ENCODE results near the gene PCCA. TPM values are rescaled to one million over a fixed set of nuclear protein-coding genes. Genes with fewer than 3 reads are reported as not detected.

Gene PCCA
- total and polyA plus RNA-seq, 12 donors = 27.6 to 176 (median 97.7) TPM

DNA sequence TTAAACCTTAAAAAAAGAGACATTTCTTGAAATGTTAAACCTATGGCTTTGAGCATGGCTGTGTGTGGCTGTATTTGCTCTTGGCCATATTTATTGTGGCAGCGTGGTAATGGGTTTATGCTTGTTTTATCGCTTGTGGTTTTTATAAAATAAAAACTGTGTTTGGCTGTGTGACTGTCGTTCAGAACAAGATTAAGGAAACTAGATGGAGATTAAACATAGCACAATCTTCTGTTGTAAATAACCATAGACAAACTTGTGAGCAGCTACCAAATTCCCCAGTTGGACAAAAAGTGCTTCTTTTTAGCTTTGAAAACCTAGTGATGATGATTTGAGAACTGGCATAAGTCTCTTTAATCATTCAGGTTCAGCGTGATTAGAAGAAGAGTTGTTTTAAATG lies 308.7 kb downstream of the PCCA start:
- Histone ChIP-seq H3K27ac (no peak overlapping the region), H3K9me3 (replicated peaks in 1 of 3) (no peaks in the 10 kb centered on the region), H3K4me3 (no peak overlapping the region), H3K36me3 (replicated peaks in 1 of 2) (no peaks in the 10 kb centered on the region), H3K4me1 (replicated peaks in 1 of 2) (peaks cover 9 to 11% of the 10 kb centered on the region in 2 donors), H3K27me3 (no peaks in the 10 kb centered on the region)
- WGBS, 4 donors = 87 to 91% (median 91%) methylated on average over 4 of the region's 4 CpGs
- intact Hi-C loops (cut with DNase I) = no loop called here
- no peak for DNase-seq
- no peak for TF ChIP-seq POLR2A (IDR thresholded peaks at IDR 0.05)
- TF ChIP-seq, protein P1, sequence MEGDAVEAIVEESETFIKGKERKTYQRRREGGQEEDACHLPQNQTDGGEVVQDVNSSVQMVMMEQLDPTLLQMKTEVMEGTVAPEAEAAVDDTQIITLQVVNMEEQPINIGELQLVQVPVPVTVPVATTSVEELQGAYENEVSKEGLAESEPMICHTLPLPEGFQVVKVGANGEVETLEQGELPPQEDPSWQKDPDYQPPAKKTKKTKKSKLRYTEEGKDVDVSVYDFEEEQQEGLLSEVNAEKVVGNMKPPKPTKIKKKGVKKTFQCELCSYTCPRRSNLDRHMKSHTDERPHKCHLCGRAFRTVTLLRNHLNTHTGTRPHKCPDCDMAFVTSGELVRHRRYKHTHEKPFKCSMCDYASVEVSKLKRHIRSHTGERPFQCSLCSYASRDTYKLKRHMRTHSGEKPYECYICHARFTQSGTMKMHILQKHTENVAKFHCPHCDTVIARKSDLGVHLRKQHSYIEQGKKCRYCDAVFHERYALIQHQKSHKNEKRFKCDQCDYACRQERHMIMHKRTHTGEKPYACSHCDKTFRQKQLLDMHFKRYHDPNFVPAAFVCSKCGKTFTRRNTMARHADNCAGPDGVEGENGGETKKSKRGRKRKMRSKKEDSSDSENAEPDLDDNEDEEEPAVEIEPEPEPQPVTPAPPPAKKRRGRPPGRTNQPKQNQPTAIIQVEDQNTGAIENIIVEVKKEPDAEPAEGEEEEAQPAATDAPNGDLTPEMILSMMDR (IDR thresholded peaks at IDR 0.05) = no peak

DNA sequence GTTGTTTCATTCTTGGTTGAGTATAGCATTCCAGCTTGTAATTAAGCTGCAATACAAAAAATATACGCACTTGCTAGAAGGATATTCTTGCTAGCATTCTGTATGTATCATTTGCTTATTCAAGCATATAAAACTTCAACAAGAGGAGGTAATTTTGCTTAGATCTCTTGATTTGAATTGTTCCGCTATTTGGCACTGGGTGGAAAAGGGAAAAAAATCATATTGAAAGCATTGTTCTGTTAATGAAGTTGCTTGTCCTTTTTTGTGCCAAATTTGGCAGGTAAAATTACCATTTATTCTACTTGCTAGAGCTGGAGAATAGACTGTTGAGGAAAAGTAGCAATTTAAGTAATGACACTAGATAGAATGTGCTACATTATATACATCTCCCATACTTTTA lies 309.5 kb downstream of the PCCA start:
- Histone ChIP-seq H3K9me3 (replicated peaks in 1 of 3) (no peaks in the 10 kb centered on the region), H3K27me3 (no peaks in the 10 kb centered on the region), H3K4me1 (replicated peaks in 1 of 2) (peaks cover 3 to 4% of the 10 kb centered on the region in 2 donors), H3K36me3 (replicated peaks in 1 of 2) (no peaks in the 10 kb centered on the region), H3K4me3 (no peak overlapping the region), H3K27ac (no peak overlapping the region)
- 95 to 98% (median 98%) methylated on average over 2 of the region's 2 CpGs for WGBS, 4 donors
- DNase-seq = no peak
- intact Hi-C loops (cut with DNase I) = no loop called here
- TF ChIP-seq, protein P1 (IDR thresholded peaks at IDR 0.05) = no peak
- TF ChIP-seq POLR2A (IDR thresholded peaks at IDR 0.05) = no peak

DNA sequence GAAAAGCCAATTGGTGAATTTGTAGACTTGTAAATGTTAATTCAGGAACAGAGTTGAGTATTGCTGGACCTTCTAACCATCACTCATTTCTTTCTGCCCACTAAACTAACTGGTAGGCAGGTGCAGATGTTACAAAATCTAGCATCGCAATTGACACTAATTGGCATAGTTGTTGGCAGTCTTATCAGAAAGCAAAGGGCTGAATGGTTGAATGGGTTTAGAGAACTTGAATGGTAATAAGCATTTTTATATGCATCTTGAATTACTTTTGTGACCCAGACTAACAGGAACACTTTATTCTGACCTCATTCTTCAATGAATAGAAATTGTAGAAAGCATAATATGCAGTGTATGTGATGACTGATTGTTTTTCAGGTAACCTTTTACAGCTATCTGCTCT lies 310.6 kb downstream of the PCCA start:
- no peak for DNase-seq
- Histone ChIP-seq H3K4me3 (no peak overlapping the region), H3K4me1 (replicated peaks in 1 of 2) (no peaks in the 10 kb centered on the region), H3K27me3 (no peaks in the 10 kb centered on the region), H3K27ac (no peak overlapping the region), H3K9me3 (replicated peaks in 1 of 3) (no peaks in the 10 kb centered on the region), H3K36me3 (replicated peaks in 1 of 2) (no peaks in the 10 kb centered on the region)
- 83 to 100% (median 97%) methylated on average over 1 of the region's 1 CpG for WGBS, 4 donors
- TF ChIP-seq POLR2A (IDR thresholded peaks at IDR 0.05) = no peak
- TF ChIP-seq, protein P1 (IDR thresholded peaks at IDR 0.05) = no peak
- intact Hi-C loops (cut with DNase I) = no loop called here

DNA sequence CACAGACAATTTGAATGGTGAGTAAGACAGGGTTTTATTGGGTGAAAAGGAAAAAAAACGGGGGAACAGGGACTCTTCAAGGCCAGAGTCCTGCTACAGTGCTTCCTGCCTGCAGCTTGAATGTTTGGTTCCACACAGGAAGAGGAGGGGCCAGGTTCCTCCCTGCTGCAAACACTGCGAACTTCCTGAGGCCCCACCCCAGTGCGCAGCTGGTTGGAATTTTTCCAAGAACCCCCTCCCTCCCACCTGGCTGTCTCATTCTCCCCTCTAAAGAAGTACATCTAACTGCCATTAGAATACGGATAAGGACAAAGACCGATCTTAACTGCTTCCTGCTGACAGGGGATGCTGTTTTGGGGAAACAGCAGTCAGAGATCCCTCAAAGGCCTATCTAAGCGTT lies 314.8 kb downstream of the PCCA start:
- intact Hi-C loops (cut with DNase I) = no loop called here
- no peak overlapping the region for H3K27ac ChIP-seq
- H3K36me3 ChIP-seq (replicated peaks in 1 of 2) = no peaks in the 10 kb centered on the region
- peaks cover 0 to 23% (median 0%) of the 10 kb centered on the region in 3 donors for H3K9me3 ChIP-seq (replicated peaks in 1 of 3)
- H3K4me3 ChIP-seq = no peak overlapping the region
- no peaks in the 10 kb centered on the region for H3K27me3 ChIP-seq
- WGBS, 4 donors = 89 to 92% (median 91%) methylated on average over 4 to 6 of the region's 6 CpGs
- H3K4me1 ChIP-seq (replicated peaks in 1 of 2) = no peaks in the 10 kb centered on the region
- no peak for DNase-seq
- no peak for TF ChIP-seq POLR2A (IDR thresholded peaks at IDR 0.05)
- TF ChIP-seq, protein P1 (IDR thresholded peaks at IDR 0.05) = no peak

Measured in adrenal gland (tissue), 12 donors.